ENCODE results near the gene NCAPD3. TPM values are rescaled to one million over a fixed set of nuclear protein-coding genes. Genes with fewer than 3 reads are reported as not detected.

The NCAPD3 gene
- total and polyA plus RNA-seq, 2 donors (not counting 3 experiments of a cell fraction or from before 2014, with no cell fraction given) = 22.6 to 43.8 TPM

- dilution Hi-C loops (cut with MboI; ENCODE audit: extremely low pct_ligation_motif_present, low sequenced_read_pairs) = no loop called here
- Histone ChIP-seq H3K9ac (replicated peaks; ENCODE audit: extremely low read depth, insufficient read depth, low read length) (no peak overlapping the region), H4K20me1 (replicated peaks; ENCODE audit: control insufficient read depth, extremely low read depth, insufficient read depth, low read length) (no peaks in the 10 kb centered on the region), H3K79me2 (ENCODE audit: control insufficient read depth, insufficient read depth, low read length) (no peaks in the 10 kb centered on the region), H3K36me3 (ENCODE audit: control insufficient read depth in 2 of 2, extremely low read depth in 1 of 2, insufficient read depth in 2 of 2, low read length in 2 of 2) (peaks cover under 1 to 25% of the 10 kb centered on the region in 2 experiments), H3K9me1 (replicated peaks; ENCODE audit: control insufficient read depth, extremely low read depth, insufficient read depth, low read length) (no peaks in the 10 kb centered on the region), H3K4me2 (ENCODE audit: insufficient read depth, low read length) (no peak overlapping the region), H2AFZ (ENCODE audit: low read depth, low read length) (no peak overlapping the region), H3K4me3 (replicated peaks in 1 of 3; ENCODE audit: insufficient read depth in 1 of 3, low read depth in 1 of 3, low read length in 3 of 3) (no peak overlapping the region), H3K27ac (ENCODE audit: insufficient read depth, low read depth, low read length) (no peak overlapping the region), H3K9me3 (replicated peaks; ENCODE audit: control insufficient read depth, insufficient read depth, low read length) (no peaks in the 10 kb centered on the region), H3K4me1 (ENCODE audit: control insufficient read depth, extremely low read depth, insufficient read depth, low read length) (no peaks in the 10 kb centered on the region), H3K27me3 (ENCODE audit: control insufficient read depth in 2 of 2, insufficient read depth in 2 of 2, low read length in 2 of 2) (no peaks in the 10 kb centered on the region)
- TF ChIP-seq MYC (IDR thresholded peaks at IDR 0.05; ENCODE audit: low read depth, low read length) (no peak), JUN (IDR thresholded peaks at IDR 0.05; ENCODE audit: borderline replicate concordance, insufficient read depth, insufficient read length, low read depth) (no peak), POLR2AphosphoS5 (IDR thresholded peaks at IDR 0.05; ENCODE audit: insufficient read depth, low read depth, low read length) (no peak), EZH2 (IDR thresholded peaks at IDR 0.05; ENCODE audit: borderline replicate concordance, low read depth, low read length, severe bottlenecking) (no peak), POLR2A (IDR thresholded peaks at IDR 0.05; ENCODE audit: low read depth, low read length) (no peak), CTCF (IDR thresholded peaks at IDR 0.05; ENCODE audit: extremely low read depth in 1 of 2, insufficient read depth in 1 of 2, low read depth in 1 of 2, low read length in 2 of 2) (no peak), FOS (IDR thresholded peaks at IDR 0.05; ENCODE audit: borderline replicate concordance, insufficient read depth, low read length) (no peak), GATA2 (IDR thresholded peaks at IDR 0.05; ENCODE audit: insufficient read depth, insufficient read length, low read depth, low read length) (no peak)
- TF ChIP-seq, protein P1, sequence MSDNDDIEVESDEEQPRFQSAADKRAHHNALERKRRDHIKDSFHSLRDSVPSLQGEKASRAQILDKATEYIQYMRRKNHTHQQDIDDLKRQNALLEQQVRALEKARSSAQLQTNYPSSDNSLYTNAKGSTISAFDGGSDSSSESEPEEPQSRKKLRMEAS (IDR thresholded peaks at IDR 0.05; ENCODE audit: insufficient read depth, insufficient read length) = no peak
- intact Hi-C loops (cut with micrococcal nuclease) = no loop called here
- DNase-seq (ENCODE audit: low read depth, low spot score) (no peak), FAIRE-seq (no peak)
- ChIA-PET CTCF (interaction anchor here (0.7 kb wide), 1 partner anchor 11 kb away, joined by 3 read pairs; no protein-coding TSS in a partner anchor), POLR2A (no interaction called here)
- BruUV-seq (replicated peaks) = no TSS peak
These were observed 69.3 kb downstream of the NCAPD3 start for GRCh38 chr11:134154441-134154840.
